Body of pancreas (tissue), 4 donors: ENCODE measurements around the gene ZNF766.

Source experiments
- POLR2A ChIP-seq, 3 donors: fragments of 450-650 bp; IDR thresholded peaks; one replicate each; pipeline ENCODE4 v1.6.1; 2016; ENCODE audit warnings: antibody characterized with exemption in 3 of 3, mild to moderate bottlenecking in 2 of 3
- TF ChIP-seq, protein P1 (sequence below), 7 experiments: fragments of 450-650 bp in 4 of 7; fragments of 200-600 bp in 3 of 7; sonication (generic) in 3 of 7; IDR thresholded peaks; one replicate each; pipeline ENCODE4 v1.5.1; 2016 to 2019; ENCODE audit warnings: antibody characterized with exemption in 7 of 7

DNA sequence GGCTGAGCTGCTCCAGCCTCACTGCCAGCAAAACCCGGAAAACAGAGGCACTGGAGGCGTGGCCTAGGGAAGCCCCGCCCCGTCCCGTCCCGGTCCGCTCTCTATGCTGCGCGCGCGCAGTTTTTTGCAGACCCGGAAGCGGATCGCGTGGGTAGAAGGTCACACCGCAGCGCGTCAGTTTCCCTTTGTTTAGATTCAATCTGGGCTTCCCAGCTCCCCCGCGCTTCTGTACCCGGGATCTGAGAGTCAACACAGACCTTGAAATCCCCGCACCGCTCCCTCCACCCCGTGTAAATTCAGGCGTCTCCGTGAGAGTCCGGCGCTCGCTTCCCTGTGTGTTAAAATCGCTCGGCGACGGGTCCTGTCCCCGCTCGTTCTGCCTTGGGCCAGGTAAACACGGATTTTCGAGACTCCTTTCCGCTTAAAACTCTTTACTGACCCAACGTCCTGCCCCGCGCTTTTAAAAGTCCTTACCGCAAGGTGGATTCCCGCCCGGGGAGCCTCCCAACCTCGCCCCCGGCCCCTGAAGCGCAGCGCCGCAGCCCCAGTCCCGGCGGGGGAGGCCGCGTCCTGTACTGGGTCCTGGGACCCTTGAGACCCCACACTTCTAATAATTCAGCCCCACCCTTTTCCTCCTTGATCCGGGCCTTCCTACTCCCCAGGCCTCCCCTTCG, 66.9 kb downstream of the ZNF766 start, which contains the start of gene ZNF610:
- TF ChIP-seq, protein P1, sequence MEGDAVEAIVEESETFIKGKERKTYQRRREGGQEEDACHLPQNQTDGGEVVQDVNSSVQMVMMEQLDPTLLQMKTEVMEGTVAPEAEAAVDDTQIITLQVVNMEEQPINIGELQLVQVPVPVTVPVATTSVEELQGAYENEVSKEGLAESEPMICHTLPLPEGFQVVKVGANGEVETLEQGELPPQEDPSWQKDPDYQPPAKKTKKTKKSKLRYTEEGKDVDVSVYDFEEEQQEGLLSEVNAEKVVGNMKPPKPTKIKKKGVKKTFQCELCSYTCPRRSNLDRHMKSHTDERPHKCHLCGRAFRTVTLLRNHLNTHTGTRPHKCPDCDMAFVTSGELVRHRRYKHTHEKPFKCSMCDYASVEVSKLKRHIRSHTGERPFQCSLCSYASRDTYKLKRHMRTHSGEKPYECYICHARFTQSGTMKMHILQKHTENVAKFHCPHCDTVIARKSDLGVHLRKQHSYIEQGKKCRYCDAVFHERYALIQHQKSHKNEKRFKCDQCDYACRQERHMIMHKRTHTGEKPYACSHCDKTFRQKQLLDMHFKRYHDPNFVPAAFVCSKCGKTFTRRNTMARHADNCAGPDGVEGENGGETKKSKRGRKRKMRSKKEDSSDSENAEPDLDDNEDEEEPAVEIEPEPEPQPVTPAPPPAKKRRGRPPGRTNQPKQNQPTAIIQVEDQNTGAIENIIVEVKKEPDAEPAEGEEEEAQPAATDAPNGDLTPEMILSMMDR (IDR thresholded peaks at IDR 0.05): no peak
- peak; percentile 35 to 77 (median 69) for TF ChIP-seq POLR2A (IDR thresholded peaks at IDR 0.05)
